DOHH2 (cell line): ENCODE measurements around the gene HPSE2.

Source experiments
- CTCF ChIP-seq: fragments of 200-600 bp; sonication (generic); IDR thresholded peaks from one replicate; pipeline ENCODE4 v1.5.1; 2014; ENCODE audit warnings: antibody characterized with exemption, mild to moderate bottlenecking, low read depth, low read length; ENCODE audit not compliant: poor library complexity, severe bottlenecking
- EZH2phosphoT487 ChIP-seq: fragments of 200-600 bp; sonication (generic); IDR thresholded peaks from 2 replicates; pipeline ENCODE4 v1.6.1; 2017; ENCODE audit warnings: borderline replicate concordance, mild to moderate bottlenecking, antibody characterized with exemption, low read length, moderate library complexity, mixed read lengths

DNA sequence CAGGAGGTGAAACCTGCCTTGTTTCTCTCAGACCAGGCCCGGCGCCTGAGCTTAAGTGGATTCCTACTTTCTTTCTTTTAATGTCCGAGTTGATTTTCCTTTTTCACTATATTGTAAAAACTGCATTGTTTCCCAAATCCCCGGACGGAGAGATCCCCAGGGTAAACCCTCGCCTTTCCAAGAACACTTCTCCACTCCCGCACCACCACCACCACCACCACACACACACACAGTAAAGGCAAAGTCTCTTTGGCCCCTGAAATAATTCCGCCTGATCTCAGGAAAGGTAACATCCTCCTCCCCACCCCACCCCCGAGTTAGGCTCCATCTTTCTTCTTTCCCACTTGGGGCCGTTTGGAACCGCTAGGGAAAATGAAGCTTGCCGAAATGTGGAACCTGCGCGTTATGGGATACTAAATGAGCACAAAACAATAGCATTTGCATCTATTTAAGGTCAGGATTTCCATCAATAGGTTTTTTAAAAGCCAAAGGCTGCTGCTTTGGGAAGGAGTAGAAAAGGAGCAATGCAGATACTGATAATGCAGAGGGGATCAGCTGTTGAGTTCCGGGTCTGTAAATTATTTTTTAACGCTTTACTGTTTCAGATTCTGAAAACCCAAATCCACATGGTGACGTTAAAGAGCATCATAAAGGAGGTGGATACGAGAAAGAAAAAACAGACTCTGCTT is 2.5 kb downstream of the HPSE2 start:
- TF ChIP-seq EZH2phosphoT487 (no peak), CTCF (no peak)
